Measurements from ENCODE around the gene C17orf75. TPM values are rescaled to one million over a fixed set of nuclear protein-coding genes. Genes with fewer than 3 reads are reported as not detected.
"Not testable (repeated sequence)": the region's sequence is repeated elsewhere in the genome, so short reads cannot be mapped to it uniquely, and the experiment has no call there.

Gene C17orf75
- total RNA-seq (10 to 100 TPM; 16.4 to 19.0 (median 16.9) TPM), polyA plus RNA-seq (18.0 TPM)
- long read RNA-seq, donor 1, transcript C17orf75-202 (10 exons, 1,642 nt) = major isoform, 37 of 48 reads
- long read RNA-seq, donor 1, partial matches to known transcripts = 1 of 48 reads
- long read RNA-seq, donor 1, other reads (novel, unspliced or antisense) = 10 of 48 reads
- long read RNA-seq, donor 2, transcript C17orf75-202 (10 exons, 1,642 nt) = major isoform, 9 of 12 reads
- long read RNA-seq, donor 2, partial matches to known transcripts = 0 of 12 reads
- long read RNA-seq, donor 2, other reads (novel, unspliced or antisense) = 3 of 12 reads
- long read RNA-seq, donor 3, transcript C17orf75-202 (10 exons, 1,642 nt) = major isoform, 68 of 79 reads
- long read RNA-seq, donor 3, partial matches to known transcripts = 1 of 79 reads
- long read RNA-seq, donor 3, other reads (novel, unspliced or antisense) = 10 of 79 reads
- long read RNA-seq, donor 4, transcript C17orf75-202 (10 exons, 1,642 nt) = major isoform, 10 of 12 reads
- long read RNA-seq, donor 4, partial matches to known transcripts = 0 of 12 reads
- long read RNA-seq, donor 4, other reads (novel, unspliced or antisense) = 2 of 12 reads

- Histone ChIP-seq H3K27me3 (ENCODE audit: control insufficient read depth, insufficient read depth) (no peaks in the 10 kb centered on the region), H3K4me3 (ENCODE audit: low read length) (peak within 1 kb of the TSS; percentile 72), H3K9me3 (ENCODE audit: control insufficient read depth, low read length) (no peaks in the 10 kb centered on the region), H3K27ac (ENCODE audit: low read length) (peak within 1 kb of the TSS; percentile 93), H3K4me1 (ENCODE audit: control insufficient read depth, insufficient read depth, low read length) (peaks cover 3% of the 10 kb centered on the region)
- intact Hi-C loops (cut with DNase I) = no loop called here
- ATAC-seq (peak; percentile 95), DNase-seq (peak; percentile 79 to 91 (median 90))
- WGBS = 5% methylated on average over 47 of the region's 47 CpGs
Observed at GRCh38 chr17:32341857-32342602, at the start of gene C17orf75. Gene C17orf75, minus strand, starts transcription at chr17:32342173. Its CDS starts 34 bp downstream, at chr17:32342139.

- intact Hi-C loops (cut with DNase I) = no loop called here
- 91% methylated on average over 6 of the region's 6 CpGs for WGBS
- ATAC-seq (no peak), DNase-seq (no peak)
- Histone ChIP-seq H3K9me3 (ENCODE audit: control insufficient read depth, low read length) (no peaks in the 10 kb centered on the region), H3K4me1 (ENCODE audit: control insufficient read depth, insufficient read depth, low read length) (no peaks in the 10 kb centered on the region), H3K27ac (ENCODE audit: low read length) (no peak overlapping the region), H3K27me3 (ENCODE audit: control insufficient read depth, insufficient read depth) (no peaks in the 10 kb centered on the region), H3K4me3 (ENCODE audit: low read length) (no peak overlapping the region)
Observed at GRCh38 chr17:32388613-32389459, 46.9 kb upstream of the C17orf75 start.

GRCh38 chr17:32388128-32388527 is 46.2 kb upstream of the C17orf75 start:
- ATAC-seq; H3K4me3 ChIP-seq (ENCODE audit: low read length); DNase-seq; H3K4me1 ChIP-seq (ENCODE audit: control insufficient read depth, insufficient read depth, low read length); H3K9me3 ChIP-seq (ENCODE audit: control insufficient read depth, low read length); intact Hi-C loops (cut with DNase I); H3K27ac ChIP-seq (ENCODE audit: low read length); H3K27me3 ChIP-seq (ENCODE audit: control insufficient read depth, insufficient read depth): not testable (repeated sequence)
- WGBS = 96% methylated on average over 14 of the region's 14 CpGs

- ATAC-seq = no peak
- Histone ChIP-seq H3K4me3 (ENCODE audit: low read length) (no peak overlapping the region), H3K4me1 (ENCODE audit: control insufficient read depth, insufficient read depth, low read length) (no peaks in the 10 kb centered on the region), H3K27me3 (ENCODE audit: control insufficient read depth, insufficient read depth) (no peaks in the 10 kb centered on the region), H3K9me3 (ENCODE audit: control insufficient read depth, low read length) (no peaks in the 10 kb centered on the region), H3K27ac (ENCODE audit: low read length) (no peak overlapping the region)
- intact Hi-C loops (cut with DNase I) = no loop called here
- DNase-seq = no peak
Observed at GRCh38 chr17:32386844-32387243, 44.9 kb upstream of the C17orf75 start.

GRCh38 chr17:32385971-32386370 is 44.0 kb upstream of the C17orf75 start:
- DNase-seq (no peak), ATAC-seq (no peak)
- H3K9me3 ChIP-seq (ENCODE audit: control insufficient read depth, low read length) = no peaks in the 10 kb centered on the region
- no peaks in the 10 kb centered on the region for H3K27me3 ChIP-seq (ENCODE audit: control insufficient read depth, insufficient read depth)
- intact Hi-C loops (cut with DNase I) = no loop called here
- no peak overlapping the region for H3K4me3 ChIP-seq (ENCODE audit: low read length)
- H3K27ac ChIP-seq (ENCODE audit: low read length) = no peak overlapping the region
- 88% methylated on average over 5 of the region's 5 CpGs for WGBS
- H3K4me1 ChIP-seq (ENCODE audit: control insufficient read depth, insufficient read depth, low read length) = no peaks in the 10 kb centered on the region

GRCh38 chr17:32385121-32385520 is 43.1 kb upstream of the C17orf75 start:
- intact Hi-C loops (cut with DNase I) = no loop called here
- no peak overlapping the region for H3K4me3 ChIP-seq (ENCODE audit: low read length)
- H3K27me3 ChIP-seq (ENCODE audit: control insufficient read depth, insufficient read depth) = no peaks in the 10 kb centered on the region
- no peaks in the 10 kb centered on the region for H3K4me1 ChIP-seq (ENCODE audit: control insufficient read depth, insufficient read depth, low read length)
- 76% methylated on average over 7 of the region's 7 CpGs for WGBS
- no peaks in the 10 kb centered on the region for H3K9me3 ChIP-seq (ENCODE audit: control insufficient read depth, low read length)
- ATAC-seq = no peak
- DNase-seq = no peak
- no peak overlapping the region for H3K27ac ChIP-seq (ENCODE audit: low read length)

GRCh38 chr17:32383926-32384434 is 42.0 kb upstream of the C17orf75 start:
- intact Hi-C loops (cut with DNase I) = no loop called here
- no peak overlapping the region for H3K4me3 ChIP-seq (ENCODE audit: low read length)
- no peaks in the 10 kb centered on the region for H3K9me3 ChIP-seq (ENCODE audit: control insufficient read depth, low read length)
- 91% methylated on average over 1 of the region's 1 CpG for WGBS
- no peak overlapping the region for H3K27ac ChIP-seq (ENCODE audit: low read length)
- H3K4me1 ChIP-seq (ENCODE audit: control insufficient read depth, insufficient read depth, low read length) = no peaks in the 10 kb centered on the region
- no peak for ATAC-seq
- H3K27me3 ChIP-seq (ENCODE audit: control insufficient read depth, insufficient read depth) = no peaks in the 10 kb centered on the region
- DNase-seq = no peak

GRCh38 chr17:32382526-32383223 is 40.7 kb upstream of the C17orf75 start:
- no peaks in the 10 kb centered on the region for H3K4me1 ChIP-seq (ENCODE audit: control insufficient read depth, insufficient read depth, low read length)
- 98% methylated on average over 5 of the region's 5 CpGs for WGBS
- DNase-seq (no peak), ATAC-seq (no peak)
- no peaks in the 10 kb centered on the region for H3K27me3 ChIP-seq (ENCODE audit: control insufficient read depth, insufficient read depth)
- H3K4me3 ChIP-seq (ENCODE audit: low read length) = no peak overlapping the region
- intact Hi-C loops (cut with DNase I) = no loop called here
- no peaks in the 10 kb centered on the region for H3K9me3 ChIP-seq (ENCODE audit: control insufficient read depth, low read length)
- no peak overlapping the region for H3K27ac ChIP-seq (ENCODE audit: low read length)

GRCh38 chr17:32370426-32370825 is 28.5 kb upstream of the C17orf75 start:
- ATAC-seq = no peak
- intact Hi-C loops (cut with DNase I) = no loop called here
- WGBS = 56% methylated on average over 1 of the region's 1 CpG
- H3K4me1 ChIP-seq (ENCODE audit: control insufficient read depth, insufficient read depth, low read length) = no peaks in the 10 kb centered on the region
- no peaks in the 10 kb centered on the region for H3K9me3 ChIP-seq (ENCODE audit: control insufficient read depth, low read length)
- H3K4me3 ChIP-seq (ENCODE audit: low read length) = no peak overlapping the region
- no peaks in the 10 kb centered on the region for H3K27me3 ChIP-seq (ENCODE audit: control insufficient read depth, insufficient read depth)
- DNase-seq = no peak
- H3K27ac ChIP-seq (ENCODE audit: low read length) = no peak overlapping the region

- Histone ChIP-seq H3K9me3 (ENCODE audit: control insufficient read depth, low read length) (no peaks in the 10 kb centered on the region), H3K27me3 (ENCODE audit: control insufficient read depth, insufficient read depth) (no peaks in the 10 kb centered on the region), H3K4me1 (ENCODE audit: control insufficient read depth, insufficient read depth, low read length) (peaks cover 4% of the 10 kb centered on the region), H3K27ac (ENCODE audit: low read length) (no peak overlapping the region), H3K4me3 (ENCODE audit: low read length) (no peak overlapping the region)
- no peak for ATAC-seq
- no peak for DNase-seq
- intact Hi-C loops (cut with DNase I) = no loop called here
- 87% methylated on average over 1 of the region's 1 CpG for WGBS
Observed at GRCh38 chr17:32361270-32361669, 19.3 kb upstream of the C17orf75 start.

Data from right cardiac atrium (tissue), 5 donors.